A673 (cell line): ENCODE results near the gene FBN1. TPM values are rescaled to one million over a fixed set of nuclear protein-coding genes. Genes with fewer than 3 reads are reported as not detected.

Source experiments
- BruUV-seq: library from RNA; stranded (reverse); fragments of 400-500 nt; replicated peaks from 2 replicates; lab custom pipeline; 2021; lab: Mats Ljungman, UMichigan
- CTCF ChIA-PET: fragments of 300-600 bp; sonication (Branson Sonifier 250); formaldehyde crosslinking; loops from one replicate; lab custom pipeline; 2022; ENCODE audit warnings: antibody characterized with exemption; lab: Charles Lee
- POLR2A ChIA-PET: fragments of 300-600 bp; sonication (Branson Sonifier 250); formaldehyde crosslinking; loops from one replicate; lab custom pipeline; 2022; ENCODE audit warnings: antibody characterized with exemption; ENCODE audit not compliant: low non-redundant PET; lab: Charles Lee
- DNase-seq: peaks from one replicate; pipeline ENCODE4 v3.0.0-alpha.2; 2015; ENCODE audit warnings: low spot score
- H3K27ac ChIP-seq: fragments of 200-600 bp; sonication (generic); 2 replicates; pipeline ENCODE4 v1.5.1; 2016; ENCODE audit warnings: mixed run types, low read depth, mild to moderate bottlenecking, mixed read lengths, antibody characterized with exemption, low read length; ENCODE audit not compliant: poor library complexity, severe bottlenecking
- H3K27me3 ChIP-seq: fragments of 200-600 bp; sonication (generic); replicated peaks from 2 replicates; pipeline ENCODE4 v1.6.1; 2017; ENCODE audit warnings: mixed run types, low read depth, mild to moderate bottlenecking, mixed read lengths, antibody characterized with exemption, low read length; ENCODE audit not compliant: insufficient read depth, poor library complexity
- H3K36me3 ChIP-seq: fragments of 200-600 bp; sonication (generic); 2 replicates; pipeline ENCODE4 v1.6.1; 2016; ENCODE audit warnings: mixed run types, mild to moderate bottlenecking, mixed read lengths, antibody characterized with exemption, low read length; ENCODE audit not compliant: insufficient read depth, poor library complexity, severe bottlenecking
- H3K4me1 ChIP-seq: fragments of 200-600 bp; sonication (generic); 2 replicates; pipeline ENCODE4 v1.6.1; 2017; ENCODE audit warnings: mixed run types, mild to moderate bottlenecking, mixed read lengths, antibody characterized with exemption, low read length; ENCODE audit not compliant: insufficient read depth, poor library complexity, severe bottlenecking
- H3K4me3 ChIP-seq: fragments of 200-600 bp; sonication (generic); 2 replicates; pipeline ENCODE4 v1.5.1; 2016; ENCODE audit warnings: low read depth, mixed run types, mild to moderate bottlenecking, mixed read lengths, low read length; ENCODE audit not compliant: poor library complexity, severe bottlenecking
- H3K9me3 ChIP-seq: fragments of 200-600 bp; sonication (generic); 2 replicates; pipeline ENCODE4 v1.6.1; 2016; ENCODE audit warnings: mixed run types, low read depth, mild to moderate bottlenecking, mixed read lengths, antibody characterized with exemption, low read length; ENCODE audit not compliant: poor library complexity, severe bottlenecking
- CTCF ChIP-seq: fragments of 300-800, 200-600 bp; sonication (generic); conservative IDR thresholded peaks from 2 replicates; pipeline ENCODE4 v1.5.1; 2017; ENCODE audit warnings: low read depth, mild to moderate bottlenecking, antibody characterized with exemption, low read length, moderate library complexity, mixed read lengths
- EZH2 ChIP-seq: fragments of 200-600 bp; sonication (generic); IDR thresholded peaks from 2 replicates; pipeline ENCODE4 v1.6.1; 2017; ENCODE audit warnings: borderline replicate concordance, low read depth, mild to moderate bottlenecking, mixed read lengths, antibody characterized with exemption, low read length; ENCODE audit not compliant: poor library complexity, severe bottlenecking
- intact Hi-C: fragments of 100-400 bp; cut with micrococcal nuclease; formaldehyde crosslinking; loops from one replicate; pipeline ENCODE4 v1.10.0; 2022; ENCODE audit not compliant: unreplicated experiment
- total RNA-seq: library from RNA; stranded (reverse); gene quantifications from 2 replicates; pipeline ENCODE4 v1.2.3, GENCODE V29; 2021

Gene FBN1
- total RNA-seq, 1 experiment from 2014 or later = 25.4 TPM

DNA sequence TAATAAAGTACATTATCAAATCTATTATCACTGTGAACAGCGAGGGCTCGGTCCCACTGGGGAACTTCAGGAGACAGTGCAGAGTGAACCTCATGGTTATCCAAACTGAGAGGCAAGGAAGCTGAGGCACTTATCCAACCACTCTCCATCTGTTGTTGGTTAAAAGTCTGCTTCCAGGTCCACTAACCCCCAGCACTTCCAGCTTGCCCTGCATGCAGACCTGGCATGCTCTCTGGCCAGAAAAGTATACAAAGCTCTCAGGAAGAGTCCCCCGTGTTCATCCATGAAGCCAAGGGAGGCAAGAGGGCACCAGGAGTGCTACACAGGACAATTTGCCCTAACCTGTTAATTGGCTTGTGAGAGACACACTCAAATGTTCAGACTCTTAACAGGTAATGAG lies 36.0 kb downstream of the FBN1 start:
- no peak overlapping the region for H3K4me3 ChIP-seq
- DNase-seq = no peak
- POLR2A ChIA-PET = no interaction called here
- no peaks in the 10 kb centered on the region for H3K9me3 ChIP-seq
- no peaks in the 10 kb centered on the region for H3K27me3 ChIP-seq
- TF ChIP-seq EZH2 = no peak
- no peak for TF ChIP-seq CTCF
- CTCF ChIA-PET = no interaction called here
- no peaks in the 10 kb centered on the region for H3K4me1 ChIP-seq
- BruUV-seq = no TSS peak
- H3K27ac ChIP-seq = no peak overlapping the region
- intact Hi-C loops = no loop called here
- H3K36me3 ChIP-seq = no peaks in the 10 kb centered on the region

GRCh38 chr15:48607846-48608245 lies 37.7 kb downstream of the FBN1 start:
- Histone ChIP-seq H3K27me3 (no peaks in the 10 kb centered on the region), H3K4me3 (no peak overlapping the region), H3K4me1 (peaks cover 9% of the 10 kb centered on the region), H3K9me3 (no peaks in the 10 kb centered on the region), H3K36me3 (no peaks in the 10 kb centered on the region), H3K27ac (no peak overlapping the region)
- BruUV-seq = no TSS peak
- ChIA-PET CTCF (no interaction called here), POLR2A (no interaction called here)
- intact Hi-C loops = no loop called here
- DNase-seq = no peak
- TF ChIP-seq CTCF (no peak), EZH2 (no peak)

DNA sequence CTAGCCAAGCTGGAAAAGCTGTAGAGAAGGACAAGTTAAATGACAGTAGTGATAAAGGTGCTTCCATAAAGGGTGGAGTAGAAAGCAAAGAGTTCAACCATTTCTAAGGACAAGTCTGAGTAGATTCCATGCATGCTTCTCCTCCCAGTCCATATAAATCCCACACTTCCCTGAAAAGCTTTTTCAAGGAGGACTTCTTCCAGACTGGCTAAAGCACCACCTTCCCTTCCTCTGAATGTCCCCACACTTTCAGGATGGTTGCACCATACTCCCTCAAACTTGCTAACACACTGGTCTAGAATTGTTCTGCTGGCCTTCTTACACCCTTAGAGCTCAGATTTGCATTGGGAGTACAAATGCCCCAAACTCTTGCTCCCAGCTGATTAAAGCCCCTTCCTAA lies 40.9 kb downstream of the FBN1 start:
- intact Hi-C loops = no loop called here
- DNase-seq = no peak
- Histone ChIP-seq H3K9me3 (no peaks in the 10 kb centered on the region), H3K27me3 (no peaks in the 10 kb centered on the region), H3K36me3 (no peaks in the 10 kb centered on the region), H3K4me3 (no peak overlapping the region), H3K4me1 (peaks cover 28% of the 10 kb centered on the region), H3K27ac (no peak overlapping the region)
- no TSS peak for BruUV-seq
- TF ChIP-seq CTCF = no peak
- no peak for TF ChIP-seq EZH2
- CTCF ChIA-PET = no interaction called here
- POLR2A ChIA-PET = no interaction called here
